ENCODE results near the gene ADAMTS19.

ADAMTS19 gene

DNA sequence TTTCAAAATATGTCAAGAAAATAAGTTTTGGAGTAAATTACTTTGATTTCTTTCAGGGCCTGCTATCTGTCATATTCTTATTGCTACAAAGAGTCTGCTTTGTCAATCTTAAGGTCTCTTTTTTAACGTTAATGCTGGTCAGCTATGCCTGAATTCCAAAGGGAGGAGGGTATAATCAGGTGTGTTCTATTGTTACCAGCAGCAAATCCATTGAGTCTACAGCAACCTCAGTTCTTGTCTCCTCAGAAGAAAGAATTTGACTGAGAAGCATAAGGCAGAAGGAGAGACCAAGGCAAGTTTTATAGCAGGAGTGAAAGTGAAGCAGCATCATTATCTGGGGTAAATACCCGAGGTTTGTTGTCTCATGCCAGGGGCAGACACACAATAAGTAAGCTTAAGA is 264.1 kb downstream of the ADAMTS19 start:
- Histone ChIP-seq H3K36me3 (no peaks in the 10 kb centered on the region), H3K4me3 (ENCODE audit: low read depth in 1 of 2, low read length in 1 of 2) (no peak overlapping the region), H3K9me3 (no peaks in the 10 kb centered on the region), H3K27me3 (no peaks in the 10 kb centered on the region), H3K27ac (no peak overlapping the region), H3K4me1 (ENCODE audit: control insufficient read depth in 1 of 2, insufficient read depth in 1 of 2, low read depth in 1 of 2, low read length in 1 of 2) (no peaks in the 10 kb centered on the region)
- TF ChIP-seq, protein P1, sequence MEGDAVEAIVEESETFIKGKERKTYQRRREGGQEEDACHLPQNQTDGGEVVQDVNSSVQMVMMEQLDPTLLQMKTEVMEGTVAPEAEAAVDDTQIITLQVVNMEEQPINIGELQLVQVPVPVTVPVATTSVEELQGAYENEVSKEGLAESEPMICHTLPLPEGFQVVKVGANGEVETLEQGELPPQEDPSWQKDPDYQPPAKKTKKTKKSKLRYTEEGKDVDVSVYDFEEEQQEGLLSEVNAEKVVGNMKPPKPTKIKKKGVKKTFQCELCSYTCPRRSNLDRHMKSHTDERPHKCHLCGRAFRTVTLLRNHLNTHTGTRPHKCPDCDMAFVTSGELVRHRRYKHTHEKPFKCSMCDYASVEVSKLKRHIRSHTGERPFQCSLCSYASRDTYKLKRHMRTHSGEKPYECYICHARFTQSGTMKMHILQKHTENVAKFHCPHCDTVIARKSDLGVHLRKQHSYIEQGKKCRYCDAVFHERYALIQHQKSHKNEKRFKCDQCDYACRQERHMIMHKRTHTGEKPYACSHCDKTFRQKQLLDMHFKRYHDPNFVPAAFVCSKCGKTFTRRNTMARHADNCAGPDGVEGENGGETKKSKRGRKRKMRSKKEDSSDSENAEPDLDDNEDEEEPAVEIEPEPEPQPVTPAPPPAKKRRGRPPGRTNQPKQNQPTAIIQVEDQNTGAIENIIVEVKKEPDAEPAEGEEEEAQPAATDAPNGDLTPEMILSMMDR (IDR thresholded peaks at IDR 0.05), result no peak

DNA sequence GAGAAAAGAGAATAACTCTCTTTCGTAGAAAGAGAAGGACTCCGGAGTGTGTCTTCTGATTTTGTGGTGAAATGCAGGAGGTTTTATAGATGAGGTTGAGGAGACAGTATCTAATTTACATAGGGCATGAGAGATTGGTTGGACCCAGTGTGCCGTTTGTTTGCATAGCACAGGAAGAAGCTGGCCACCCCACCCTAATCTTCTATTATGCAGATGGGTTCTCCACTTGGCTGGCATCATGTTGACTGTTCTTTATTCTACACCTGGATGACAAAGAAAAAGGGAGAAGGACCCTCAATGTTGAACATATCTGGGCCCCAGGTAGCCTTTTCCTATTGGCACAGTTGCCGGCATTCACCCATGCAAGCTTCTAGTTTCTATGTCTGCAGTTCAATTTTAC is 264.5 kb downstream of the ADAMTS19 start:
- no peaks in the 10 kb centered on the region for H3K27me3 ChIP-seq
- no peak overlapping the region for H3K27ac ChIP-seq
- no peaks in the 10 kb centered on the region for H3K9me3 ChIP-seq
- H3K4me3 ChIP-seq (ENCODE audit: low read depth in 1 of 2, low read length in 1 of 2), result no peak overlapping the region
- H3K36me3 ChIP-seq, result no peaks in the 10 kb centered on the region
- TF ChIP-seq, protein P1 (IDR thresholded peaks at IDR 0.05), result no peak
- H3K4me1 ChIP-seq (ENCODE audit: control insufficient read depth in 1 of 2, insufficient read depth in 1 of 2, low read depth in 1 of 2, low read length in 1 of 2), result no peaks in the 10 kb centered on the region

GRCh38 chr5:129739773-129740172 is 279.7 kb downstream of the ADAMTS19 start:
- no peaks in the 10 kb centered on the region for H3K4me1 ChIP-seq (ENCODE audit: control insufficient read depth in 1 of 2, insufficient read depth in 1 of 2, low read depth in 1 of 2, low read length in 1 of 2)
- H3K36me3 ChIP-seq, result no peaks in the 10 kb centered on the region
- H3K9me3 ChIP-seq, result no peaks in the 10 kb centered on the region
- H3K27me3 ChIP-seq, result no peaks in the 10 kb centered on the region
- TF ChIP-seq, protein P1 (IDR thresholded peaks at IDR 0.05), result no peak
- no peak overlapping the region for H3K4me3 ChIP-seq (ENCODE audit: low read depth in 1 of 2, low read length in 1 of 2)
- H3K27ac ChIP-seq, result no peak overlapping the region

DNA sequence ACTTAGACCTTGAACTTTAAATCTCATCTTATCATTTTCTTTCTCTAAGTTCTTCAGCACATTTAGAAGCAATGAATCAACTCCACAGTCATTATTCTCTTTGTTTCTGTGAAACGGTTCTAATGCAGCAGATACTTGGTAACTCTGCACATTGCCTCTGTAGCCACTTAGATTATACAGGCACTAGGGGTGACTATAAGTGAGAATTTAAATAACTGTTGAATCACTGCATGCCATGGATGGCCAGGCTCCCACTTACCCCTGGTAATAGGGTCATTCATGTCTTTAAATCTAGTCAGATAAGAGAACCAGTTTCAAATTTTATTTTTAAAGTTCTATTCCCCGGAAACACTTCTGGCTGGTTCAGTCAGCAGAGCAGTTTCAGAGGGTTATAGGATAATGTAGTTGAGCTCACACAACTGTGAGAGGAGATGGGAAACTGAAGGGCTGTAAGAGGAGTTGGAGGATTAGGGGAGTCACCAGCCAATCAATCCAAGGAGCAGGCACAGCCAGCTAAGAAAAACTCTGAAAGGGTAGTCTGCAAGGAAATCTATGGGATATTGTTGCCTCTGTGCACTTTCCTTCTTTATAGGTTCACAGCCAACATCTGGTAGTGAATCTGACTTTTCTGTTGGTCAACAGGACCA is 283.6 kb downstream of the ADAMTS19 start:
- Histone ChIP-seq H3K36me3 (no peaks in the 10 kb centered on the region), H3K27ac (no peak overlapping the region), H3K9me3 (no peaks in the 10 kb centered on the region), H3K27me3 (no peaks in the 10 kb centered on the region), H3K4me3 (ENCODE audit: low read depth in 1 of 2, low read length in 1 of 2) (no peak overlapping the region), H3K4me1 (ENCODE audit: control insufficient read depth in 1 of 2, insufficient read depth in 1 of 2, low read depth in 1 of 2, low read length in 1 of 2) (no peaks in the 10 kb centered on the region)
- TF ChIP-seq, protein P1 (IDR thresholded peaks at IDR 0.05), result no peak

DNA sequence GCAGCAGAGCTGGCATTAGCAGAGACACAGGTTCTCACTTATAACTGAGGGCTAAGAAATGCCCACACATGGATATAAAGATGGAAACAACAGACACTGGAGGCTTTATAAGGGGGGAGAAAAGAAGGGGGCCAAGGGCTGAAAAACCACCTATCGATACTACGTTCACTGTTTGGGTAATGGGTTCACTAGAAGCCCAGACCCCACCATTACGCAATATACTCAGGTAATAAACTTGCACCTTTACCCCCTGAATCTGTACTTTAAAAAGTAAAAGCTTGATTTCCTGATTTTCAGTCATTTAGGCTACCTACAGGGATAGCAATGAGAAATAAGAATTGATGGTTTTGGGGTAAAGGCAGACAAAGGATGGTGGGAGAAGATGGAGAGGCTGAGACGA is 285.9 kb downstream of the ADAMTS19 start:
- TF ChIP-seq, protein P1 (IDR thresholded peaks at IDR 0.05), result no peak
- no peaks in the 10 kb centered on the region for H3K9me3 ChIP-seq
- H3K36me3 ChIP-seq, result no peaks in the 10 kb centered on the region
- no peak overlapping the region for H3K4me3 ChIP-seq (ENCODE audit: low read depth in 1 of 2, low read length in 1 of 2)
- no peak overlapping the region for H3K27ac ChIP-seq
- no peaks in the 10 kb centered on the region for H3K27me3 ChIP-seq
- H3K4me1 ChIP-seq (ENCODE audit: control insufficient read depth in 1 of 2, insufficient read depth in 1 of 2, low read depth in 1 of 2, low read length in 1 of 2), result no peaks in the 10 kb centered on the region

Measured in neutrophil (primary cell).